NCI-H2029 treated with DMSO at 0.1 percent for 48 hours (cell line): ENCODE results near the gene AGFG2.

Source experiments
- DNase-seq: peaks from one replicate; lab custom pipeline; 2025; lab: John Stamatoyannopoulos, UW

The AGFG2 gene

GRCh38 chr7:100612730-100613390, 73.9 kb downstream of the AGFG2 start:
- DNase-seq: no peak

GRCh38 chr7:100613412-100614175, 74.6 kb downstream of the AGFG2 start:
- DNase-seq: no peak

GRCh38 chr7:100614308-100614861, 75.4 kb downstream of the AGFG2 start:
- no peak for DNase-seq
